Subcutaneous adipose tissue (tissue), 4 donors: Measurements from ENCODE around the gene EIF5. TPM values are rescaled to one million over a fixed set of nuclear protein-coding genes. Genes with fewer than 3 reads are reported as not detected.

Source experiments
- total RNA-seq, 4 donors: library from RNA; depleted of rRNA; stranded (reverse); fragments of >200 nt; gene quantifications; one replicate each; pipeline ENCODE4 v1.1.0, GENCODE V29; 2016
- TF ChIP-seq, protein P1 (sequence below): fragments of 450-650 bp; IDR thresholded peaks from one replicate; pipeline ENCODE4 v1.5.1; 2016; ENCODE audit warnings: low read depth, mild to moderate bottlenecking, control low read depth, antibody characterized with exemption, moderate library complexity

The EIF5 gene
- total RNA-seq, 4 donors from 2014 or later, result 124 to 353 (median 137) TPM

GRCh38 chr14:103311171-103311997 lies 22.7 kb upstream of the EIF5 start:
- TF ChIP-seq, protein P1, sequence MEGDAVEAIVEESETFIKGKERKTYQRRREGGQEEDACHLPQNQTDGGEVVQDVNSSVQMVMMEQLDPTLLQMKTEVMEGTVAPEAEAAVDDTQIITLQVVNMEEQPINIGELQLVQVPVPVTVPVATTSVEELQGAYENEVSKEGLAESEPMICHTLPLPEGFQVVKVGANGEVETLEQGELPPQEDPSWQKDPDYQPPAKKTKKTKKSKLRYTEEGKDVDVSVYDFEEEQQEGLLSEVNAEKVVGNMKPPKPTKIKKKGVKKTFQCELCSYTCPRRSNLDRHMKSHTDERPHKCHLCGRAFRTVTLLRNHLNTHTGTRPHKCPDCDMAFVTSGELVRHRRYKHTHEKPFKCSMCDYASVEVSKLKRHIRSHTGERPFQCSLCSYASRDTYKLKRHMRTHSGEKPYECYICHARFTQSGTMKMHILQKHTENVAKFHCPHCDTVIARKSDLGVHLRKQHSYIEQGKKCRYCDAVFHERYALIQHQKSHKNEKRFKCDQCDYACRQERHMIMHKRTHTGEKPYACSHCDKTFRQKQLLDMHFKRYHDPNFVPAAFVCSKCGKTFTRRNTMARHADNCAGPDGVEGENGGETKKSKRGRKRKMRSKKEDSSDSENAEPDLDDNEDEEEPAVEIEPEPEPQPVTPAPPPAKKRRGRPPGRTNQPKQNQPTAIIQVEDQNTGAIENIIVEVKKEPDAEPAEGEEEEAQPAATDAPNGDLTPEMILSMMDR, result no peak

GRCh38 chr14:103312006-103312635 lies 21.9 kb upstream of the EIF5 start:
- TF ChIP-seq, protein P1, result no peak

GRCh38 chr14:103313704-103314103 lies 20.3 kb upstream of the EIF5 start:
- TF ChIP-seq, protein P1, result no peak

DNA sequence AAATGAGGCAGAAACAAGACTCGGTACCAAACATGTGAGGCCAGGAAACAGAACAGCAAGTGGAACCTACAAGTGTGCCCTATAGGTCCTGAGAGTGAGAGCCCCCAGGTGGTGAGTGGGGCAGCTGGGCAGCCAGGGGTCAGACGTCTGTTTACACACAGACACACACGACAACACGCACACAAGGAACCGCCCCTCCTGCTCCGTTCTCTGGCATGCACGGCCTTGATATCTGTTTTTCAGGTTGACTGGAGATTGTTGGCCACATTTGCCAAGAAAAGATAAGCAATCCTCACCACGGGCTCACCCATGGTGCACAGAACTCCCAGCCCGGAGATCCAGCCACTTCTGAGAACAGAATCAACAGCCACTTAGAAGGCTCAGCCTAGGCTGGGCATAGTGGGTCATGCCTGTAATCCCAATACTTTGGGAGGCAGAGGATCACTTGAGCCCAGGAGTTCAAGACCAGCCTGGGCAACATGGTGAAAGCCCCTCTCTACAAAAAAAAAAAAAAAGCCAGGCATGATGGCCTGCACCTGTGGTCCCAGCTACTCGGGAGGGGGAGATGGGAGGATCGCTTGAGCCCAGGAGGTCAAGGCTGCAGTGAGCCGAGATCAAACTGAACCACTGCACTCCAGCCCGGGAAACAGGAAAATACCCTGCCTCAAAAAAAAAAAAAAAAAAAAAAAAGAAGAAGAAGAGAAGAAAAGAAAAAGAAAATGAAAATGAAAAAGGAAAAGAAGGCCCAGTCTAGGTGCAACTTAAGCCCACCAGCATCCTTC lies 19.4 kb upstream of the EIF5 start:
- TF ChIP-seq, protein P1, result no peak

- TF ChIP-seq, protein P1, result no peak
Observed at GRCh38 chr14:103315351-103315911, 18.6 kb upstream of the EIF5 start.

DNA sequence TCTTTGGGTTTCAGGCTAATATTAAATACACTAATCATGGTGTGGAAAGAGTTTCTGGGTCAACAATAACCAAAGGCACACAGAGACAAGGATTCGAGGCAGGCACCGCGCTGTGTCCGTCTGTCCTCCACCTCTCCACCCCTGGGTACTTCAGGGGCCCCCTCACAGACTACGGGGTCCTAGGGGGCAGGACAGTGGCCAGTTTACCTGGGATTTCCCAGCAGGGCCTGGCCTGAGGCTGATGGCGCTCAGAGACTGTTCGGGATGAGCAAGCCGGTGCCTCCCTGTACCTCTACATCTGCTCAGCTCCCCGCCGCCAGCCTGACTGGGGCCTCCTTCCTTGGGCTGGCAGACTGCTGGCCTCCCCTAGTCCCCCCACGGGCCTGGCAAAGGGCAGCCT lies 18.1 kb upstream of the EIF5 start:
- TF ChIP-seq, protein P1, result no peak
